Kasumi-1 (cell line): ENCODE data around the gene FOXP4.
"Not testable (repeated sequence)": the region's sequence is repeated elsewhere in the genome, so short reads cannot be mapped to it uniquely, and the experiment has no call there.

ENCODE experiments used
- DNase-seq, 2 experiments: peaks; one replicate each; lab custom pipeline; 2025; lab: John Stamatoyannopoulos, UW

The FOXP4 gene

DNA sequence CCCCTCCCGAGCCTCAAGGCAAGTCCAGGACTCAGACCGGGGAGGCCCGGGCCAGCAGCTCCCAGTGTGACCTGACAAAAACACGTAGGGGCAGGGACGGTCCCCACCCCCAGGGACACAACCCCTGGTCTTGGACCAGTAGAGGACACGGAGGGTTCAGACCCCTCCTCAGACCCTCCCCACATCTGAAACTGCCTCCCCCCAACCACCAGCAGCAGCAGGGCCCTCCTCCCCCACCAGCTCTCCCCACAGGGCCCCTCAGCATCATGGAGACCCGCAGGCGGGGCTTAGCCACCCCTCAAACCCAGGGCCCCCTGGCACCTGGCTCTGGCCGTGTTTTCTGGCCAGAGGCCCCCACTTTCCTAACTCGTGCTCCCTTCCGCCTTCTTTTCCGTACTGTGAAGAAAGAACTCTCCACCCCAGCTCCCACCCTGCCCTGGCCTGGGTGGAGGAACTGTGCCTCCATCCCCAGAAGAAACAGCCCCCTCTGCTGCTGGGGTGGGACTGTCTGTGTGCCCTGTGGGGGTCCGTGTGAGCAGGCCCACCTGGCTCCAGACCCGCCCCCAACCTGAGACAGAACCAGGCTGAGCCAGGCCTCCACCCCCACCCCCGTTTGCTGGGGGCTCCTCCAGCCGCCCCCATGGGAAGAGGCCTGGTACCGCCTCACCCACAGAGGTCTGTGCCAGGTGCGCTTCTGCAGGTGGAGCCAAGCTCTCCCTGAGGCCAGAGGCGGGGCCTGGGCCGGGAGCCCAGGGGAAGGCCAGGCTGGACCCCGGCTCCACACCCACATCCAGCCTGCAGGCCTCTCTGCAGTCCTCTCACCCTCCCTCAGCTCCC is 53.1 kb downstream of the FOXP4 start:
- no peak for DNase-seq

DNA sequence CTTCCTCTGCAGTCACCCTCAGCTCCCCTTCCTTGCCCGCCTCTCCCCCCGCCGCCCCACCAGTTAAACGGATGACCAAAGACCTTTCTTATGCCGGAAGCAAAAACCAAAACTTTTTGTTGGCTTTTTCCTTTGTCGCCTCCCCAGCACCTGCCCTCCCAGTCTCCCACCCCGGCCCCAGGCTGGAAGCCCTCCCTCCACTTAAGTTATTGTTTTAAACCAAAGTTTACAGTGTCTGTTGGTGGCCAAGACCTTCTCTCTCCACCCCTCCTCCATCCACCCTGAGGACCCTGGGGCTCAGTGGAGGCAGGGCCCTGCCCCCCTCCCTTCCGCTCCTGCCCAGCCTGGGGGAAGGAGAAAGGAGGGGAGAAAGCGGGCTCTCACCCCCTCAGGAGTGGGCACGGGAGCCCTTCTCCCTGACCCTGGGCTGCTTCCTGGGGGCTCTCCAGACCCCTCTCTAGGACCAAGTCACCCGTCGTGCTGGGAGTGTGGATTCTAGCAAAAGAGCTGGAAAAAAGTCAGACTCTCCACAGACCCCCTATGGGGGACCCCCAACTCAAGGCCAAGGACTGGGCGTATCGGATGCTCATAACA is 53.8 kb downstream of the FOXP4 start:
- no peak for DNase-seq

DNA sequence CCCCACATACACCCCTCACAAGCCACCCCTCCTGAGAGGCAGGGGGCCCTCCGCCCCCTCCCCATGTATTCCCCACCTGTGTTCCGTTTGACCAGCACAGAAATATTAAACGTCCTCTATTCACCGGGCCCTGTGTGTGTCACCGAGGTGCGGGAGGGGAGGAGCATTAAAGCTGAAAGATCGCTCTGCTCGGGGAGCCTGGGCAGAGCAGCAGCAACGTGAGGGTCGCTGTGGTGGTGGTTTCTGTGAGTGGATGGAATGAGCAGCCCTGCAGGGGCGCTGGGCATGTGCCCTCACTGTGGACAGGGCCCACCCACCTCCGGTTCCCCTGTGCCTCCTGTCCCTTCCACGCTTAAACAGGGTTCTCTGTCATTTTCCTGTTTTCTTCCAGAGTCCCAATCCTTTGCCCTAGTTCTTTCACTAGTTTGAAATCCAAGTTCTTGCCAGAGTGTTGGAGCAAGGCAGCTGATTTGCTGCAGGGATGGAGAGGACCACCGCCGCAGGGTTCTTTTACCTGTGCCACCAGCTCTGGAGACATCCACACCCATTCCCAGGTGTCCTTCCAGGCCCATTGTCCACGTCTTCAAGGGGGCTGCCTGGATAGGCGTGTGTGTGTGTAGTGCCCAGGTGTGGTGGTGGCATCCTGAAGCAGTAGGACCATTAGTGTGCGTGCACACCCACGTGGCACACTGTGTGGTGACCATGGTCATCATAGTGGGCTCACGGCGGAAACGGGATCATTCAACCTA is 54.5 kb downstream of the FOXP4 start:
- DNase-seq: no peak

DNA sequence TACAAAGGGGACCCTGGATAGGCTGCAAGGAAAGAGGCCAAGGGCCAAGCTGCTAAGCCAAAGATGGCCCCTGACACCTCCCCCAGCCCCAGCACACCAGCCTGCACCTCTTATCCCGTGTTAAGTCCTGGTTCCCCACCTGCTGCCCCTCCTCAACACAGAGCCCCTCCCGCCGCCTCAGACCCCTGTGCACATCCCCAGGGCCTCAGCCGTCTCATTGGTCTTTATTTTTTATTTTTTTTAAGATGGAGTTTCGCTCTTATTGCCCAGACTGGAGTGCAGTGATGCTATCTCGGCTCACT is 55.0 kb downstream of the FOXP4 start:
- no peak for DNase-seq

DNA sequence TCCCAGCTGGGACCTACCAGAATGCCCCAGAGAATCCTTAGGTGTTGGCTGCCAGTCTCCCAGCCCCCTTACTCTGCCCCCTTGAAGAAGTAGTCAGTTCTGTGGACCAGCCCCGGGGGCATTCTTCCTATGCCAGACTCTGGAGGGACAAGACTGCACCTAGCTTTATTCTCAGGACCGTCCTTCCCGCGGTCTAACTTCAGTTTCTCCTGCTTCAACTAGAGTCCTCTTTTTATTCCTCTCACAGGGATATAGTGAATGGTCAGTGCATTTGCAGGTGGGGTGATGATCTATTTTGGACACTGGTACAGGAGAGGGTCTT is 56.2 kb downstream of the FOXP4 start:
- no peak for DNase-seq

DNA sequence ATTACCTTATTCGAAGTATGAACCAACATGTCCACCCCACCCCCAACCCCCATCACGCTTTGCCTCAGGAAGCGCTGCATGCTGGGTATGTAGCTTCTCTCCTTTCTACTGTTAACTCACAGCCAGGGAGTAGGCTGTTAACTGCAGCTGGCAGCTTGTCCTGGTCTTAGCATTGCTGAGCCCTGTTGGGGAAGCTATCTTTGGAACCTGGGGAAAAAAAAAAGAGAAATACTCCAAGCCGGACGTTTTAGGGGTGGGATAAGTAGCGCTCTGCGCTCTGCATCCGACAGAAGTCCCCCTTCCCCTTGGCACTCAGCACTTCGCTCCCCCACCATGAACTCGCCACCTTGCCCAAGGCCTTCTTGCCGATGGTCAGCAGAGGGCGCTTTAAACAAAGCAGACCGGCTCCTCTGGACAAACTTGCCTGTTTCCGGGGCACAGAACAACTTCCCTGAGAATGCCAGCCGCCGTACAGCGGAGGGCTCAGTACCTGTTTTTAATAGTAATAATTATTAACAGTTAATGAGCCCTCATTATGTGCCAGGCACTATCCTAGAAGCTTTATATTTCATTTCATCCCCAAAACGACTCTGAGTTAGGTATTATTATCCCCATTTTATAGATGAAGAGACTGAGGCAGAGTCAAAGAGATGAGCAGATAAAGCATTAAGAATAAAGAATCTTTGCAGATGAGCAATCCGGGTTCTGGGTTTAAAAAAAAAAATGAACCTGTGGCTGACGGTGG is 56.9 kb downstream of the FOXP4 start:
- DNase-seq: peak; percentile 84 to 91

DNA sequence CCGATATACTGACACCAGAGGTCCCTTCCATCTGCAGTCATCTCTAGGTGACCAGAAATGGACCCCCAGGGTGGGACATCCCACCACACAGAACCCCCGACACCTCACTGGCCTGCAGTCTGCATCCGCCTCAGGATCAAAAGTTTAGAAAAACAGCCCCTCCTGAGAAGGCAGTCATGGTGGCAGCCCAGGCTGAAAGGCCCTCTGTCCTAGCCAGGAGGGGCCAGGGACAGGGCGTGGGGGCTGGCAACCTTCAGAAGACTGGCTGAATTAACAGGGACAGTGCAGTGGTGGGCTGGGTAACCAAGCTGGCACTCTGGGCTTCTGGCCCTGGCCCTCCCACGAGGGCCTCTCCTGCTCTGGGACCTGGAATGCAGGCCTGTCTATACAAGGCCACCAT is 57.8 kb downstream of the FOXP4 start:
- no peak for DNase-seq

DNA sequence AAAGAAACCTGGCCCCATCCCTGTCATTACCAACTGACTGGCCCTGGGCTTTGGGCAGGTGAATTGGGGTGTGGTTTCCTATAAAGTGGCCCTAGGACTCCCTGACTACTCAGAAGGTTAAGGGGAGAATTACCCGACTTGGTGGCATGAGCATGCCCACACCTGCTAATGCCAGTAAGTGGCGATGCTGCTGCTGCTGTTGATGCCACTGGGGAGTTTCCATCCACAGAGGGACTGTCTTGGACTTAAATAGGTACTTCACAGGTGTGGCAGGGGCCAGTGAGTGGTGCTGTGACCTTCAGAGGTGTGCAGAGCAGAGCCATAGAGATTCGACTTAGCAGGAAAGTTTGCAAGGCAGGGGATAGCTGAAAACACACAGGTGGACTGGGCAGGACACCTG is 59.5 kb downstream of the FOXP4 start:
- DNase-seq: no peak

DNA sequence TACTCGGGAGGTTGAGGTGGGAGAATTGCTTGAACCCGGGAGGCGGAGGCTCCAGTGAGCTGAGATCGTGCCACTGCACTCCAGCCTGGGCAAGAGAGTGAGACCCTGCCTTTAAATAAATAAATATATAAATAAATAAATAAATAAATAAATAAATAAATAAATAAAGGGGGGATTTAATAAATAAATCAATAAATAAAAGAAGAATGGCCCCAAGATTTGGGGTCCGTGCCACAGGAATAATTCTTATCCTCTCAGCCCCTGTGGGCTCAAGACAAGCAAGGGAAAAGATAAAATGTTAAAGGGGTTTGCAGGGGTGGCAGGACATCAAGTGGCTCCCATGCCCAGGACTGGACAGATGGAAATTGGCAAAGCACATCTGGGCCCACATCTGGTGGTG is 60.9 kb downstream of the FOXP4 start:
- no peak for DNase-seq

DNA sequence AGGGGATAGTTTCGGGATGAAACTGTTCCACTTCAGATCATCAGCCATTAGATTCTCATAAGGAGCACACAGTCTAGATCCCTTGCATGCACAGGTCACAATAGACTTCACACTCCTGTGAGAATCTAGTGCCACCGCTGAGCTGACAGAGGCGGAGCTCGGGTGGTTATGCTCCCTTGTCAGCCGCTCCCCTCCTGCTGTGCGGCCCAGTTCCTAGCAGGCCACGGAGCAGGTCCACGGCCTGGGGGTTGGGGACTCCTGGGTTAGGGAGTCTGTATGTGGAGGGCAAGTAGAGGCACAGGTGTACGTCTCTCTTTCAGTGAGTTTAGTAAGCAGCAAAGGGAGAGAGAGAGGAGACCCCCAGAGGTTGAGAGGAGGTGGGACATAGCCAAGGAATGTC is 61.6 kb downstream of the FOXP4 start:
- DNase-seq: no peak

DNA sequence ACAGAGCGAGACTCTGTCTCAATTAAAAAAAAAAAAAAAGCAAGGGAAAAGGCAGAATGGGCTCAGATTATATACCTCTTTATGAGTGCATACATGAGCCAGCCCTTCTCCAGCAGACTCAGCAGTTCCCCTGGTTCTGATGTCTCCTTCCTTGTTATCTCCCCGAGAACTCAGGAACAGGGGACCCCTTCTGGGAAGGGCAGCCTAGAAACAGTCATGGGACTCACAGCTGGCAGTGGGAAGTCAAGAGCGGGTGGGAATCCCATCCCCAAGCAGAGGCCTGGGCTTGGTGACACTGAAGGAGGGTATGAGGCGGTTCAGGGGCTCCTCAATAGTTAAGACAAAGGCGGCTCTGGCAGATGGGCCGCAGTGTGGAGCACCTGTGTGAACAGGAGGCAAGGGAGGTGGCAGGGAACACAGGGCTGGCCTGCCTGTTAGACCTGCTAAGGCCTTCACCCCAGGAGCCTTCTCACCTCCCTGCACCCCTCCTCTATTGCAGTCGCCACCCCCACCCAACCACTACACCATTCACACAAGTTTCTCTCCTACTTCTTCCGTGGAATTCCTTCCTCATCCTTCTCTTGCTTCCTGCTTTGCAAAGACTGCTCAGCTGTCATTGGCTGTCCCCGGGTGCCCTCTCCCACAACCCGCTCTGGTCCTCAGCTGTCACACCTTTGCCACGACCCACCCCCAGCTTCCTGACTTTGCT is 62.4 kb downstream of the FOXP4 start:
- no peak for DNase-seq

DNA sequence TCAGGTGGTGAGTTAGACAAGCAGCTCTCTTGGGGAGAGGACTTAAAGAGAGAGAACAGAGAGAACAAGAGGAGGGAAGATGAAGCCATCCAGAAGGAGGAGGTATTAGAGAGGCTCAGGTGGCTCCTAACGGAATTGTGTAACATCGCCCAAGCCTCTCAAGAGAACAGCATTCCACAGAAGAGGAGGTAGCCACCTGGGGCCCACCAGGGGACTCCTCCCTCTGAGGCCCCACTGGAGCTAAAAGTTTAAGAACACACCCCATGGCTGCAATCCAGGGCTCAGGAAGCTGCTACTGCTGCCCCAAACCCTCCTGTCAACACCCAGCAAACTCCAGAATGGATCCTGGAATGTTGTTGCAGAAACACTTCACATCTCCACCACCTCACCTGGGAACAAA is 68.5 kb downstream of the FOXP4 start:
- DNase-seq: no peak

DNA sequence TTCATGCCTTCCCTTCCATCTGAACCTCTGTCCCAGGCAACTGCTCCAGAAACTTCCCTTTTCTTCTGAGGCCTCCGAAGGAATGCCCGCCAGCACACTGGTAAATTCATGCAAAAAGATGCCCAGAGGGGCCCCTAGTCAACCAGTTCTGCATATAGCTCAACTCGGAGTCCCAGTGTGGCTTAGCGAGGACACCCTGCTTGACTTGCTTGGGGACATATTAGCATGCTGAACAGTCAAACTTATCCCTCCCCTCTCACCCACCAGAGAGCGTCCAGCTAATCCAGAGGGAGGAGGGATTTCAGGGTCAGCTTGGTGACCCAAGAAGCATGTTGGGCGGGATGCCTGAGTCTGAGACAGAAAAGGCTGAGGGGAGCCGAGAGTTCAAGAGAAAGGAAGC is 69.1 kb downstream of the FOXP4 start:
- DNase-seq: no peak

DNA sequence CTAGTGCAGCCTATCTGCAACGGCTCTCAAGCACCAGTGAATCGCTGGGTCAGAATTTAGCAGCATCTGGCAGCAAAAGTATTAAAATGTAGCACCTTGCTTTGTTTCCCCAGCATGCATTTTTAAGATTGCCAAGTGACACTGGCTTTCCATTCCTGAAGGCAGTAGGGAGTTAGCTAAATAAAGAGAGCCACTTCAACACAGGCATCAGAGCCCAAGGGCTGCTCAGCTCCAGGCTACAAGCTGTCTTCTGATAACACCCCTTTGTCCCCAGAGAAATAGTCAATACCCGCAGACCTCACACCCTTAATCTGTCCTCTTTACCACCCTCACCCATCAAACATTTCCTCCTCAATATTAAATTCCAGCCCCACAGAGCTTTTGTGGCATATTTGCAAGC is 72.4 kb downstream of the FOXP4 start:
- DNase-seq: no peak

DNA sequence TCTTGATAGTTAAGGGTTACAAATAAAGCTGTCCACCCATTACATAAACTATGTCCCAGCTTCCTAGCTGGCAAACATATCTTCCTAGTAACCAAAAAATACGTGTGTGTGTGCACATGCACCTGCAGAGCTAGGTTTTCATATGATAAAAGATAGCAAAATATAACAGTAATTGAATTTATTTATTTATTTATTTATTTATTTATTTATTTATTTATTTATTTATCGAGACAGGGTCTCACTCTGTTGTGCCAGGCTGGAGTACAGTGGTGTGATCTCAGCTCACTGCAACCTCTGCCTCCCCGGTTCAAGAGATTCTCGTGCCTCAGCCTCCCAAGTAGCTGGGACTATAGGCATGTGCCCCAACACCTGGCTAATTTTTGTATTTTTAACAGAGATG is 73.0 kb downstream of the FOXP4 start:
- DNase-seq: not testable (repeated sequence)

DNA sequence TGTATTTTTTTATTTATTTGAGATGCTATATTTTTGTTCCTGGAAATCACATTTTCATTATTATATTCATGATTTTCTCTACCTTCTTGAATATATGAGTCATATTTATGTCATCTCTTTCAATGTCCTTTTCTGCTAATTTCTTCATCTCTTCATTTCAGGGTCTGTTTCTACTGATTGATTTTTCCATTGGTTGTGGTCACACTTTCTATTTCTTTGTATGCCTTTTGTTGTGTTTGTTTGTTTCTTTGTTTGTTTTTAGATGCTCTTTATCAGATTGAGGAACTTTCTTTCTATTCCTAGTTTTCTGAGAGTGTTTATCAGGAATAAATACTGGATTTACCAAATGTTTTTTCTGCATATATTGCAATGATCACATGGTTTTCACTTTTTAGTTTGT is 75.2 kb downstream of the FOXP4 start:
- DNase-seq: no peak

DNA sequence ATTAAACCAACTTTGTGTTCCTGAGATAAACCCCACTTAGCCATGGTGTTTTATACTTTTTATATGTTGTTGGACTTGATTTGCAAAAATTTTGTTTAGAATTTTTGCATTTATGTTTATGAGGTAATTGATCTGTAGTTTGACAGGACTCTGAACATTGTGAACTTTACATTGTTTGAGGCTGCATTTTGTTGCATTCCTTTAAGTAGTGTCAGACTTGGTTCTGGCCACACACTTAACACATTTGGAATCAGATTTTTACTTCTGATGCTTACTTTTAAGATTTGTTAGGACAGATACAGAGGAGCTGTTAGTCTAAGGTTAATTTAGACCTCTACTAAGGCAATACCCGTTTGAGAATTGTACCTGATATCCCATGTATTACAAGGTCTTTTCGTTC is 75.6 kb downstream of the FOXP4 start:
- DNase-seq: no peak

DNA sequence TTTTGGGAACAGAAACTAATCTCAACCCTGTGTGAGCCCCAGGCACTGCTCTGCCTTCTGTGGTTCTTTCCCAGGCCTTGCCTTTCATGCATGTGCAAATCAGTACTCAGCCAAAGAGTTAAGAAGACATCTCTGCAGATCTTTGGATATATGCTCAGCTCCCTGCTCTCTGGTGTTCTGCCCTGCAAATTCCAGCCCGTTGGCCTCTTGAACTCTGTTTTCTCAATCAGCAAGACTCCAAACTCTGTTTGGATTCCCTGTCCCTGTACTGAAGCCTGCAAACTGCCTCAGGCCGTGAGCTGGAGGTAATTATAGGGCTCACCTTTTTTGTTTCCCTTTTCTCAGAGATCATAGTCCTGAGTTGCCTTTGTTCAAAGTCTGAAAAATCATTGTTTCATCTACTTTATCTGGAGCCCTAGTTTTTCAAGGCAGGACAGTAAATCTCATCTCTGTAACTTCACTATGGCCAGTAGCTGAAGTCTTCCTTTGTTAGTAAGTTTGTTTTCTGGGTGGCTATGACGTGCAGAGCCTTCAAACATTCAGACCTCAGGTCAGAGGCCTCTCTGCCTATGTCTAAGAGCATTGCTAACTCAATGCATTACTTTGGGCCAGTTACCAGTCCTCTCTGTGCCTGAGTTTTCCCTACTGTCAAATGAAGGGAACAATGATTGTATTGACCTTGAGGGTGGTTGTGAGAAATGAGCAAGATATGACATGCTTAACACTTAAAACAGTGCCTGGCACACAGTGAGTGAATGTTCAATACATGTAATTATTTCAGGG is 76.2 kb downstream of the FOXP4 start:
- no peak for DNase-seq

DNA sequence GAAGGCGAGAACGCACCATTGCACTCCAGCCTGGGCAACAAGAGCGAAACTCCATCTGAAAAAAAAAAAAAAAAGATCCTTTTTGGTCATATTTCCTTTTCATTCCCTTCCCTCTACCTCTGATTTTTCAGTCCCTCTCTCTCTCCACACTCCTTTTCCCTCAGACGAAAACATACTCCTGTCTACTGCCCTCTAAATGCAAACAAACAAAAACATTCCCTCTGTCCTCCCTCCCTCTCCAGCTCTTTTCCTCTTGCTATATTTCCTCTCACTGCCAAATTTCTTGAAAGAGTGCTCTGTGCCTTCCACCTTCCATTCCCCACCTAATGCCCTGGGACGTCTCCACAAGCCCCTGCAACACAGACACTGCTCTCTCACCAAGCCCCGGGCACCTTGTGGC is 77.1 kb downstream of the FOXP4 start:
- no peak for DNase-seq

DNA sequence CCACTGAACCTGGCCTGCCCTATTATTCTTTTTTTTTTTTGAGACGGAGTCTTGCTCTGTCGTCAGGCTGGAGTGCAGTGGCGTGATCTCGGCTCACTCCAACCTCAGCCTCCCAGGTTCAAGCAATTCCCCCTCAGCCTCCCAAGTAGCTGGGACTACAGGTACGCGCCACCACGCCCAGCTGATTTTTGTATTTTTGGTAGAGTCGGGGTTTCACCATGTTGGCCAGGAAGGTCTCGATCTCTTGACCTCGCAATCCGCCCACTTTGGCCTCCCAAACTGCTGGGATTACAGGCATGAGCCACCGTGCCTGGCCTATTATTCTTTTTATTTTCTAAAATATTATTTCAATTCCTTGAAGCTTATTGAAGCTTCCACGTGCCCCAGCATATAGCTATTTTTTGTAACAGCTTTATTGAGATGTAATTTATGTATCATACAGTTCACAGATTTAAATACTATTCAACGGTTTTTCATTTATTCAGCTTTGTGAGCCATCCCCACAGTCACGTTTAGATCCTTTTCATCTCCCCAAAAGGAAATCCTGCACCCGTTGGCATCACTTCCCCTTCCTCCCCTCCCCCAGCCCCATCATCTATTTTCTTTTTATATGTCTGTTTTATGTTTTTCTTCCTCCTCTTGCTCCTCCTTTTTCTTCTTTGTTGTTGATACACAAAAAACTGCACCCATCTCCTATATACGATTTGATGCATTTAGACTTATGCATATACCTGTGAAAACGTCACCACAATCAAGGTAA is 78.6 kb downstream of the FOXP4 start:
- DNase-seq: peak; percentile 79 to 80

DNA sequence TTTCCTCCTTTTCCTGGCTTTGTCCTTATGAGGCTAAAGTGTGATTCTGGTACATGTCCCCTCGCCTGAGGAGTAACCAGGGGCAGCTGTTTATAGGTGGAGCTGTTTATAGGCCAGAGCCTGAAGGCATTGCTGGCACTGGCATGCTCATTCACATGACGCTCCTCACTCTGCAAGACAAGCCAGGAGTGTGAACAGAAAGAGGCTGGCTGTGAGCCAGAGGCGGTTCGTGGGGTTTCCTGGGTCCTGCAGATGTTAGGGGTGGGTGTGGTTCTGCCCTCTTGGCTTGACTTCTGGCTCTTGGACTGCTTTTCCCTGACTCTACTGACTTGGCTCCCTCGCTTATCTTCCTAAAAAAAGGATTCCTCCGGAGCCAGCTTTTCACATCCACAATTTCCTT is 79.3 kb downstream of the FOXP4 start:
- peak; percentile 88 to 91 for DNase-seq
